Measurements from ENCODE around the gene MLLT10. TPM values are rescaled to one million over a fixed set of nuclear protein-coding genes. Genes with fewer than 3 reads are reported as not detected.

Gene MLLT10
- total RNA-seq, 1 experiment from 2014 or later, result 45.2 TPM

DNA sequence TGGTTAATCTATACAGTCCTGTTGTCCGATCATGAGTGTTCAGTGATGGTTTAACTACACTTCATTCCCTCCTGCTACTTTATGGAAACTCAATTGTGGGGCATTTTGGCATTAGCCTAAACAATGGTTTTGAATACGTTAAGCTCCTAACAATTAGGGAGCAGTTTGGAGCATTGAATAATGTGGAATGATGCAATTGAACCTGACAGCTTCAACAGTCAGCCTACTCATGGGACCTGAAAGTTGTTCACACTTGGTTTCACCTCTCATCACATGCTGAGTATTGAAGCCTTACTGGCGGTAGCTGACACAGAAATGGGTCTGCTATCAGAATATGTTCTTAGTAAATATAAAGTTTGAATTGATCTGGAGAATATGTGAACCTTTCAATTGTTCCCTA, 186.1 kb downstream of the MLLT10 start:
- Histone ChIP-seq H3K9me3 (ENCODE audit: control insufficient read depth in 1 of 2, insufficient read depth in 1 of 2, low read depth in 1 of 2, low read length in 2 of 2) (no peaks in the 10 kb centered on the region), H3K9ac (ENCODE audit: low read length) (no peak overlapping the region), H4K20me1 (ENCODE audit: insufficient read depth) (peaks cover 15% of the 10 kb centered on the region; the same call in 1 of the 2 replicates), H3K4me3 (replicated peaks in 1 of 2; ENCODE audit: low read depth in 1 of 2, low read length in 2 of 2) (no peak overlapping the region), H3K9me2 (ENCODE audit: insufficient read depth) (no peaks in the 10 kb centered on the region), H3K4me2 (ENCODE audit: low read length) (no peak overlapping the region), H3K79me2 (ENCODE audit: insufficient read depth, low read length) (0 out of 2 replicates have a peak, but pooled peaks cover 11% of the 10 kb centered on the region), H2AFZ (ENCODE audit: low read depth, low read length, poor library complexity, severe bottlenecking) (no peak overlapping the region), H3K36me3 (ENCODE audit: control insufficient read depth in 1 of 2, insufficient read depth in 2 of 2, low read length in 2 of 2) (no peaks in the 10 kb centered on the region), H3K27ac (ENCODE audit: low read depth, low read length) (no peak overlapping the region), H3K27me3 (ENCODE audit: insufficient read depth, low read length) (no peaks in the 10 kb centered on the region), H3K4me1 (ENCODE audit: control insufficient read depth in 1 of 2, insufficient read depth in 2 of 2, low read length in 2 of 2) (peaks cover 17 to 27% of the 10 kb centered on the region in 2 experiments)
- intact Hi-C loops (cut with micrococcal nuclease), result no loop called here
- BruUV-seq (replicated peaks), result no TSS peak
- ChIA-PET RAD21 (ENCODE audit: low non-redundant PET in 1 of 2, low total read pairs in 2 of 2, uncharacterized antibody in 2 of 2, unreplicated experiment in 2 of 2) (no interaction called here), POLR2A (interaction anchor here (0.6 kb wide), 1 partner anchor 16 kb away, joined by 6 read pairs; no protein-coding TSS in a partner anchor), CTCF (interaction anchor here (1.5 to 1.8 kb wide), 2 partner anchors 10 to 12 kb away, joined by 3 to 6 read pairs; no protein-coding TSS in a partner anchor)
- ATAC-seq (no peak), DNase-seq (ENCODE audit: low read depth, low spot score) (no peak)
- TF ChIP-seq SIN3A (IDR thresholded peaks at IDR 0.05; ENCODE audit: low read depth) (no peak), POLR2A (IDR thresholded peaks at IDR 0.05; ENCODE audit: borderline replicate concordance, extremely low read depth, insufficient read depth, insufficient read length) (no peak), ZFX (IDR thresholded peaks at IDR 0.05) (no peak), CEBPB (IDR thresholded peaks at IDR 0.05; ENCODE audit: low read depth) (no peak), EZH2phosphoT487 (IDR thresholded peaks at IDR 0.05; ENCODE audit: borderline replicate concordance) (no peak), SRF (IDR thresholded peaks at IDR 0.05; ENCODE audit: low read depth) (no peak), POLR2AphosphoS5 (IDR thresholded peaks at IDR 0.05; ENCODE audit: low read depth, low read length) (no peak), TCF7L2 (IDR thresholded peaks at IDR 0.05; ENCODE audit: borderline replicate concordance, extremely low read depth, insufficient read depth, insufficient read length) (no peak), YY1 (IDR thresholded peaks at IDR 0.05; ENCODE audit: extremely low read depth, insufficient replicate concordance, low read depth, low read length) (no peak), JUND (IDR thresholded peaks at IDR 0.05) (no peak)
- TF ChIP-seq, protein P1, sequence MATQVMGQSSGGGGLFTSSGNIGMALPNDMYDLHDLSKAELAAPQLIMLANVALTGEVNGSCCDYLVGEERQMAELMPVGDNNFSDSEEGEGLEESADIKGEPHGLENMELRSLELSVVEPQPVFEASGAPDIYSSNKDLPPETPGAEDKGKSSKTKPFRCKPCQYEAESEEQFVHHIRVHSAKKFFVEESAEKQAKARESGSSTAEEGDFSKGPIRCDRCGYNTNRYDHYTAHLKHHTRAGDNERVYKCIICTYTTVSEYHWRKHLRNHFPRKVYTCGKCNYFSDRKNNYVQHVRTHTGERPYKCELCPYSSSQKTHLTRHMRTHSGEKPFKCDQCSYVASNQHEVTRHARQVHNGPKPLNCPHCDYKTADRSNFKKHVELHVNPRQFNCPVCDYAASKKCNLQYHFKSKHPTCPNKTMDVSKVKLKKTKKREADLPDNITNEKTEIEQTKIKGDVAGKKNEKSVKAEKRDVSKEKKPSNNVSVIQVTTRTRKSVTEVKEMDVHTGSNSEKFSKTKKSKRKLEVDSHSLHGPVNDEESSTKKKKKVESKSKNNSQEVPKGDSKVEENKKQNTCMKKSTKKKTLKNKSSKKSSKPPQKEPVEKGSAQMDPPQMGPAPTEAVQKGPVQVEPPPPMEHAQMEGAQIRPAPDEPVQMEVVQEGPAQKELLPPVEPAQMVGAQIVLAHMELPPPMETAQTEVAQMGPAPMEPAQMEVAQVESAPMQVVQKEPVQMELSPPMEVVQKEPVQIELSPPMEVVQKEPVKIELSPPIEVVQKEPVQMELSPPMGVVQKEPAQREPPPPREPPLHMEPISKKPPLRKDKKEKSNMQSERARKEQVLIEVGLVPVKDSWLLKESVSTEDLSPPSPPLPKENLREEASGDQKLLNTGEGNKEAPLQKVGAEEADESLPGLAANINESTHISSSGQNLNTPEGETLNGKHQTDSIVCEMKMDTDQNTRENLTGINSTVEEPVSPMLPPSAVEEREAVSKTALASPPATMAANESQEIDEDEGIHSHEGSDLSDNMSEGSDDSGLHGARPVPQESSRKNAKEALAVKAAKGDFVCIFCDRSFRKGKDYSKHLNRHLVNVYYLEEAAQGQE (IDR thresholded peaks at IDR 0.05; ENCODE audit: low read depth), result no peak
- TF ChIP-seq, protein P2, sequence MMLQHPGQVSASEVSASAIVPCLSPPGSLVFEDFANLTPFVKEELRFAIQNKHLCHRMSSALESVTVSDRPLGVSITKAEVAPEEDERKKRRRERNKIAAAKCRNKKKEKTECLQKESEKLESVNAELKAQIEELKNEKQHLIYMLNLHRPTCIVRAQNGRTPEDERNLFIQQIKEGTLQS (IDR thresholded peaks at IDR 0.05), result no peak
